KMS-11 (cell line): ENCODE measurements around the gene GPR150.
A peak's percentile ranks its signal among the peaks of the same experiment; 100 is the strongest.

Source experiments
- H2AFZ ChIP-seq: fragments of 200-600 bp; sonication (generic); 2 replicates; pipeline ENCODE4 v1.6.1; 2016; ENCODE audit warnings: antibody characterized with exemption, mixed run types, low read depth
- H3K27ac ChIP-seq: fragments of 200-600 bp; sonication (generic); 2 replicates; pipeline ENCODE4 v1.6.1; 2016; ENCODE audit warnings: mild to moderate bottlenecking, mixed run types
- H3K27me3 ChIP-seq: fragments of 200-600 bp; sonication (generic); 2 replicates; pipeline ENCODE4 v1.6.1; 2017; ENCODE audit warnings: mild to moderate bottlenecking, low read depth, mixed run types, moderate library complexity; ENCODE audit not compliant: insufficient read depth
- H3K36me3 ChIP-seq: fragments of 200-600 bp; sonication (generic); 2 replicates; pipeline ENCODE4 v1.6.1; 2017; ENCODE audit warnings: mild to moderate bottlenecking, mixed run types; ENCODE audit not compliant: insufficient read depth
- H3K4me1 ChIP-seq: fragments of 200-600 bp; sonication (generic); 2 replicates; pipeline ENCODE4 v1.6.1; 2016; ENCODE audit warnings: mild to moderate bottlenecking, low read depth, mixed run types; ENCODE audit not compliant: poor library complexity, severe bottlenecking
- H3K4me2 ChIP-seq: fragments of 200-600 bp; sonication (generic); 2 replicates; pipeline ENCODE4 v1.7.0; 2016; ENCODE audit warnings: mild to moderate bottlenecking, mixed run types
- H3K4me3 ChIP-seq: fragments of 200-600 bp; sonication (generic); IDR thresholded peaks from 2 replicates; pipeline ENCODE4 v1.6.1; 2017; ENCODE audit warnings: low read depth, low read length, mixed read lengths; ENCODE audit not compliant: insufficient read depth
- H3K79me2 ChIP-seq: fragments of 200-600 bp; sonication (generic); 2 replicates; pipeline ENCODE4 v1.6.1; 2016; ENCODE audit warnings: low read depth, mixed run types; ENCODE audit not compliant: insufficient read depth
- H3K9ac ChIP-seq: fragments of 200-600 bp; sonication (generic); 2 replicates; pipeline ENCODE4 v1.6.1; 2016; ENCODE audit warnings: mild to moderate bottlenecking, mixed run types
- H4K20me1 ChIP-seq: fragments of 200-600 bp; sonication (generic); 2 replicates; pipeline ENCODE4 v1.6.1; 2016; ENCODE audit warnings: mild to moderate bottlenecking, mixed run types; ENCODE audit not compliant: insufficient read depth
- TF ChIP-seq, protein P1 (sequence below): fragments of 200-600 bp; sonication (generic); conservative IDR thresholded peaks from 2 replicates; pipeline ENCODE4 v1.6.1; 2017; ENCODE audit warnings: low read depth, mild to moderate bottlenecking, antibody characterized with exemption, low read length, moderate library complexity, mixed read lengths

Gene GPR150

DNA sequence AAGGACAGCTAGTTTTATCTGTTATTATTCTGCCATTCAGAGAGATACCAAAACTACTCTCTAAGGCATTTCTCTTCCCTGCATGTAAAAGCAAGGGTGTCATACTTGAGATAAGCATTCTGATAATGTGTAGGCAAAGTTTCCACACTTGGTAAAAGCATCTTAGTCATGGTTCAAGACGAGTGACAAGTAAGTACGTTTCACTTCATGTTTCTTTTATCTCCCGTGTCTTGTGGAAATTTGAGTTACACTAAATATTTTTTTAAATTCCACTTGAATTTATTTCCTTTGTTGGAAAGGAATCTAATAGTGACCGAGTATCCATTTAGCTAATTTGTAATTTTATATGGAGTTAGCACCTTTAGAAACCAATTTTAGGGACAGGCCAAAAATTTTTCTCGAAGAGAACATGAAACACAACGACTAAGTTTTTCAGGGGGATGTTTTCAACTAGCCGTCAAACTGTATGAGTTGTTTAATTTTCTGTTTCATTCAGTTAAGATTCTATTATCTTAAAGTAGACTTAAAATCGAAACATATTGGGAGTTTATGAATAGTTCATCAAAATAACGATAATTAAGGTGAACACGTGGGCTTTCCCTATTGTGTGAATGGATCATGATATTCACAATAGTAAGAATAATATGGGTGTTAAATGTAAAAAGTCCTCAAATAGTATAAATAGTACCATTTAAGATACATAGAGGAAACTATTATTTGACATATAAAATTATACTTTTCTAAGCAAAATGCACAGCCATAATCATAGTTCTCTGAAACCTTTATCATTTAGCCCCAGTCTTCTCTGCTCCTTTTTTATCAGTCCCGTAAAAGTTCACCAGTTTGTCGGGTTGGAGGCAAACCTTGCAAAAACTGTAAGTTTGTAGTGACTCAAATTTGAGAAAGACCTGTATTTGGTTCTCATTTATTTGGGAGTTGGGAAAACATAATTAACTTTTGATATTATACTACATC, 28.3 kb downstream of the GPR150 start:
- H3K4me3 ChIP-seq, result no peak overlapping the region
- H3K4me2 ChIP-seq, result peak overlapping the region; percentile 95
- H3K79me2 ChIP-seq, result no peaks in the 10 kb centered on the region
- H3K9ac ChIP-seq, result peak overlapping the region; percentile 80; the same call in 1 of the 2 replicates
- H4K20me1 ChIP-seq, result no peaks in the 10 kb centered on the region
- peaks cover 43% of the 10 kb centered on the region for H3K4me1 ChIP-seq
- H2AFZ ChIP-seq, result peak overlapping the region; percentile 77
- no peaks in the 10 kb centered on the region for H3K27me3 ChIP-seq
- TF ChIP-seq, protein P1, sequence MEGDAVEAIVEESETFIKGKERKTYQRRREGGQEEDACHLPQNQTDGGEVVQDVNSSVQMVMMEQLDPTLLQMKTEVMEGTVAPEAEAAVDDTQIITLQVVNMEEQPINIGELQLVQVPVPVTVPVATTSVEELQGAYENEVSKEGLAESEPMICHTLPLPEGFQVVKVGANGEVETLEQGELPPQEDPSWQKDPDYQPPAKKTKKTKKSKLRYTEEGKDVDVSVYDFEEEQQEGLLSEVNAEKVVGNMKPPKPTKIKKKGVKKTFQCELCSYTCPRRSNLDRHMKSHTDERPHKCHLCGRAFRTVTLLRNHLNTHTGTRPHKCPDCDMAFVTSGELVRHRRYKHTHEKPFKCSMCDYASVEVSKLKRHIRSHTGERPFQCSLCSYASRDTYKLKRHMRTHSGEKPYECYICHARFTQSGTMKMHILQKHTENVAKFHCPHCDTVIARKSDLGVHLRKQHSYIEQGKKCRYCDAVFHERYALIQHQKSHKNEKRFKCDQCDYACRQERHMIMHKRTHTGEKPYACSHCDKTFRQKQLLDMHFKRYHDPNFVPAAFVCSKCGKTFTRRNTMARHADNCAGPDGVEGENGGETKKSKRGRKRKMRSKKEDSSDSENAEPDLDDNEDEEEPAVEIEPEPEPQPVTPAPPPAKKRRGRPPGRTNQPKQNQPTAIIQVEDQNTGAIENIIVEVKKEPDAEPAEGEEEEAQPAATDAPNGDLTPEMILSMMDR, result no peak
- H3K36me3 ChIP-seq, result no peaks in the 10 kb centered on the region
- peak overlapping the region; percentile 91 for H3K27ac ChIP-seq

DNA sequence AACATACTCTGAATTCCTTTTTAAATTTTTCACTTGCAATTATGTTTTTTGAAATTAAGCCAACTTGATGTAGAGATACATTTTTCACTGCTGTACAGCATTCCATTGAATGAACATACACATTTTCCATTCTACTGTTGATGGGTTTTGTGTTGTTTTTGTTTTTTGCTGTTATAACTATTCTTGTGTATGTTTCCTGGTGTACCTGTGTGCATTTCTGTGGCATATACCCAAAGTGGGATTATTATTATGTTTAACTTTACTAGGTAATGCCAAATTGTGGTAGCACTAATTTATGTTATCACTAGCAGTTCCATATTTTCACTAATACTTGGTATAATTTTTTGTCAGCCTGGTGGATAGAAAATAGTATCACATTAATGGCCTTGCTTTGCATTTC, 29.4 kb downstream of the GPR150 start:
- Histone ChIP-seq H3K79me2 (no peaks in the 10 kb centered on the region), H3K4me2 (no peak overlapping the region), H3K36me3 (no peaks in the 10 kb centered on the region), H4K20me1 (no peaks in the 10 kb centered on the region), H3K4me3 (no peak overlapping the region), H3K27ac (no peak overlapping the region), H3K4me1 (peaks cover 36% of the 10 kb centered on the region), H3K27me3 (no peaks in the 10 kb centered on the region), H2AFZ (no peak overlapping the region), H3K9ac (no peak overlapping the region)
- TF ChIP-seq, protein P1, result no peak

DNA sequence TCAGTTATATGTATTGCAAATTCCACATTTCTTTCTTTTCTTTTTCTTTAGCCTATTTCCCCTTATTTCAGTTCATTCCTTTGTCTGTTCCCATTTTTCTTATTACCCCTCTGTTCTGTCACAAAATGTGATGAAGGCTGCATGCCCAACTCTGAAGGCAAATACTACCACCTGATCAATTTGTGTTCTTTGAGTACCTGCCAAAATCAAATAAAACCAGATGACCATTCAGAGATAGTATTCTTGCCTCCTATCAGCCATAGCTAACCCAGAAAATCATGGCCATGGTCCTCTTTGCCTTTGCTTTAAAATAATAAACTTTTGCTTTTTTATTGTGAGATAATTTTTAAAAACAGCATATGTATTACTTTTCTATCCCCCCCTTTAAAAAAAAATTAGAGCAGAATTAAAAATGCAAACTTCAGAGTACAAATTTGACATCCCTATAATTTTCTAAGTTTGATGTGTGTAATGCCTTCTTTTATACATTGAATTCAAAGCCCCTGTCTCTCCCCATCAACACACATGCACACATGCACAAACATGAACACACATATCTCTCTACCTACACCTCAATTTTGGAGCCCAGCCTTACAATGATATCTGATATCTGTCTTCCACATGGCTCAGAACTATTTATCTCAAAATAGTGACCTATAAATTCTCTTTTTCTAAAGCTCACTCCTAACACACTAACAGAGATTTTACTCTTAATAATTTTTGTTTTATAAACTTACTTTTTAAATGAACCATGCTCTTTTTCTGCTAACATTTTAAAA, 30.1 kb downstream of the GPR150 start:
- Histone ChIP-seq H2AFZ (no peak overlapping the region), H3K4me3 (no peak overlapping the region), H3K27ac (no peak overlapping the region), H3K27me3 (no peaks in the 10 kb centered on the region), H4K20me1 (no peaks in the 10 kb centered on the region), H3K36me3 (no peaks in the 10 kb centered on the region), H3K4me2 (no peak overlapping the region), H3K9ac (no peak overlapping the region), H3K4me1 (peaks cover 28% of the 10 kb centered on the region), H3K79me2 (no peaks in the 10 kb centered on the region)
- TF ChIP-seq, protein P1, result no peak

DNA sequence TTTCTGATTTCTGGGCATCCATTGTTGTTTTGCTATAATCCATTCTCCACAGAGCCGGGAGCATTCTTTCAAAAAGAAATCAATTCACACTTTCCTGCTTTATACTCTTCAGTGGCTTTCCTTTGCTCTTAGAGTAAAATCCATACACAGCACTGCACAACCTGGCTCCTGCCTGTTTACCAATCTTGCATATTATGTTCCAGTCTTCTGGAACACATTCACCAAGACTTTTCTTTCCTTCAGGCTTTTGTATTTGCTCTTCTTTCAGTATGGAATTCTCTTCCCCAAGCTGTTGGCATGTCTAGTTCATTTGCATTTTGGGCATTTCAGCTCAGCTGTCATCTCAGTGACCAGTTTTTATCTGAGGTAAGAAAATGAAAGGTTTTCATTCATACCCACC, 33.0 kb downstream of the GPR150 start:
- H3K27me3 ChIP-seq, result no peaks in the 10 kb centered on the region
- no peak overlapping the region for H2AFZ ChIP-seq
- H3K9ac ChIP-seq, result no peak overlapping the region
- H3K4me2 ChIP-seq, result no peak overlapping the region
- no peak overlapping the region for H3K4me3 ChIP-seq
- peaks cover 8% of the 10 kb centered on the region for H3K4me1 ChIP-seq
- no peaks in the 10 kb centered on the region for H3K79me2 ChIP-seq
- no peaks in the 10 kb centered on the region for H3K36me3 ChIP-seq
- H3K27ac ChIP-seq, result no peak overlapping the region
- H4K20me1 ChIP-seq, result no peaks in the 10 kb centered on the region
- TF ChIP-seq, protein P1, result no peak
